ENCODE data around the gene EPN2. TPM values are rescaled to one million over a fixed set of nuclear protein-coding genes. Genes with fewer than 3 reads are reported as not detected.
A peak's percentile ranks its signal among the peaks of the same experiment; 100 is the strongest.
"Not testable (repeated sequence)": the region's sequence is repeated elsewhere in the genome, so short reads cannot be mapped to it uniquely, and the experiment has no call there.

EPN2 gene
- polyA plus RNA-seq, 1 of the 3 experiments (the other 2 are of a cell fraction): 38.9 TPM

GRCh38 chr17:19196382-19197204 is 40.6 kb upstream of the EPN2 start:
- H4K20me1 ChIP-seq (ENCODE audit: insufficient read depth); CTCF ChIA-PET; H3K4me1 ChIP-seq (ENCODE audit: control insufficient read depth in 1 of 2, insufficient read depth in 2 of 2, low read depth in 1 of 2, low read length in 1 of 2); H3K27me3 ChIP-seq (ENCODE audit: insufficient read depth); H3F3A ChIP-seq (replicated peaks; ENCODE audit: insufficient read depth); H3K4me2 ChIP-seq; H3K27ac ChIP-seq (ENCODE audit: low read depth in 2 of 2, low read length in 1 of 2); POLR2A ChIA-PET; H3K9me3 ChIP-seq; H2AFZ ChIP-seq (ENCODE audit: low read depth); H3K9me2 ChIP-seq; H3K36me3 ChIP-seq (replicated peaks in 1 of 2; ENCODE audit: control insufficient read depth in 1 of 2, insufficient read depth in 2 of 2, low read length in 1 of 2); H3K79me2 ChIP-seq (ENCODE audit: insufficient read depth); DNase-seq: not testable (repeated sequence)
- Histone ChIP-seq H3K9ac (peak overlapping the region; percentile 46; the same call in 1 of the 2 replicates), H3K4me3 (ENCODE audit: low read depth in 2 of 2, low read length in 1 of 2) (peak overlapping the region in 1 of 2 experiments; percentile 39; a peak in 2 of 4 replicates)
- 12% methylated on average over 8 of the region's 33 CpGs for WGBS (ENCODE audit: low lambda C conversion rate)

GRCh38 chr17:19202448-19202847 is 34.7 kb upstream of the EPN2 start:
- H3K36me3 ChIP-seq (replicated peaks in 1 of 2; ENCODE audit: control insufficient read depth in 1 of 2, insufficient read depth in 2 of 2, low read length in 1 of 2); CTCF ChIA-PET; POLR2A ChIA-PET; DNase-seq; H3K4me1 ChIP-seq (ENCODE audit: control insufficient read depth in 1 of 2, insufficient read depth in 2 of 2, low read depth in 1 of 2, low read length in 1 of 2); H3F3A ChIP-seq (replicated peaks; ENCODE audit: insufficient read depth); H3K27me3 ChIP-seq (ENCODE audit: insufficient read depth); H3K79me2 ChIP-seq (ENCODE audit: insufficient read depth); H4K20me1 ChIP-seq (ENCODE audit: insufficient read depth); H3K4me3 ChIP-seq (ENCODE audit: low read depth in 2 of 2, low read length in 1 of 2); H3K9me3 ChIP-seq; H2AFZ ChIP-seq (ENCODE audit: low read depth); H3K9ac ChIP-seq; H3K9me2 ChIP-seq; H3K4me2 ChIP-seq; H3K27ac ChIP-seq (ENCODE audit: low read depth in 2 of 2, low read length in 1 of 2): not testable (repeated sequence)
- no CpG with 5 or more reads among the region's 20 CpGs for WGBS (ENCODE audit: low lambda C conversion rate)

GRCh38 chr17:19203429-19203828 is 33.7 kb upstream of the EPN2 start:
- CTCF ChIA-PET; H3K4me2 ChIP-seq; H3K79me2 ChIP-seq (ENCODE audit: insufficient read depth); H3K4me1 ChIP-seq (ENCODE audit: control insufficient read depth in 1 of 2, insufficient read depth in 2 of 2, low read depth in 1 of 2, low read length in 1 of 2); H3K36me3 ChIP-seq (replicated peaks in 1 of 2; ENCODE audit: control insufficient read depth in 1 of 2, insufficient read depth in 2 of 2, low read length in 1 of 2); H3K9ac ChIP-seq; H2AFZ ChIP-seq (ENCODE audit: low read depth); H3K4me3 ChIP-seq (ENCODE audit: low read depth in 2 of 2, low read length in 1 of 2); POLR2A ChIA-PET; H3K27ac ChIP-seq (ENCODE audit: low read depth in 2 of 2, low read length in 1 of 2); H4K20me1 ChIP-seq (ENCODE audit: insufficient read depth); H3K27me3 ChIP-seq (ENCODE audit: insufficient read depth); H3F3A ChIP-seq (replicated peaks; ENCODE audit: insufficient read depth); H3K9me3 ChIP-seq; H3K9me2 ChIP-seq; DNase-seq: not testable (repeated sequence)
- no CpG with 5 or more reads among the region's 3 CpGs for WGBS (ENCODE audit: low lambda C conversion rate)

GRCh38 chr17:19215074-19215860 is 21.9 kb upstream of the EPN2 start:
- H3K9me3 ChIP-seq; H3F3A ChIP-seq (replicated peaks; ENCODE audit: insufficient read depth); H3K4me2 ChIP-seq; POLR2A ChIA-PET; H2AFZ ChIP-seq (ENCODE audit: low read depth); H3K9me2 ChIP-seq; H3K9ac ChIP-seq; CTCF ChIA-PET; H4K20me1 ChIP-seq (ENCODE audit: insufficient read depth); H3K4me3 ChIP-seq (ENCODE audit: low read depth in 2 of 2, low read length in 1 of 2); H3K27me3 ChIP-seq (ENCODE audit: insufficient read depth); DNase-seq; H3K79me2 ChIP-seq (ENCODE audit: insufficient read depth); H3K27ac ChIP-seq (ENCODE audit: low read depth in 2 of 2, low read length in 1 of 2); H3K4me1 ChIP-seq (ENCODE audit: control insufficient read depth in 1 of 2, insufficient read depth in 2 of 2, low read depth in 1 of 2, low read length in 1 of 2); H3K36me3 ChIP-seq (replicated peaks in 1 of 2; ENCODE audit: control insufficient read depth in 1 of 2, insufficient read depth in 2 of 2, low read length in 1 of 2): not testable (repeated sequence)
- WGBS (ENCODE audit: low lambda C conversion rate): no CpG with 5 or more reads among the region's 67 CpGs

GRCh38 chr17:19216148-19216926 is 20.8 kb upstream of the EPN2 start:
- H3K36me3 ChIP-seq (replicated peaks in 1 of 2; ENCODE audit: control insufficient read depth in 1 of 2, insufficient read depth in 2 of 2, low read length in 1 of 2); H3K4me3 ChIP-seq (ENCODE audit: low read depth in 2 of 2, low read length in 1 of 2); H3K27ac ChIP-seq (ENCODE audit: low read depth in 2 of 2, low read length in 1 of 2); H4K20me1 ChIP-seq (ENCODE audit: insufficient read depth); H3K9me2 ChIP-seq; H3K79me2 ChIP-seq (ENCODE audit: insufficient read depth); H3K27me3 ChIP-seq (ENCODE audit: insufficient read depth); H3K9me3 ChIP-seq; CTCF ChIA-PET; H2AFZ ChIP-seq (ENCODE audit: low read depth); H3F3A ChIP-seq (replicated peaks; ENCODE audit: insufficient read depth); POLR2A ChIA-PET; H3K9ac ChIP-seq; H3K4me1 ChIP-seq (ENCODE audit: control insufficient read depth in 1 of 2, insufficient read depth in 2 of 2, low read depth in 1 of 2, low read length in 1 of 2); H3K4me2 ChIP-seq; DNase-seq: not testable (repeated sequence)
- WGBS (ENCODE audit: low lambda C conversion rate): no CpG with 5 or more reads among the region's 13 CpGs

GRCh38 chr17:19218914-19219313 is 18.3 kb upstream of the EPN2 start:
- H2AFZ ChIP-seq (ENCODE audit: low read depth); H4K20me1 ChIP-seq (ENCODE audit: insufficient read depth); H3K4me2 ChIP-seq; CTCF ChIA-PET; H3K27me3 ChIP-seq (ENCODE audit: insufficient read depth); H3K9me2 ChIP-seq; POLR2A ChIA-PET; DNase-seq; H3K36me3 ChIP-seq (replicated peaks in 1 of 2; ENCODE audit: control insufficient read depth in 1 of 2, insufficient read depth in 2 of 2, low read length in 1 of 2); H3K27ac ChIP-seq (ENCODE audit: low read depth in 2 of 2, low read length in 1 of 2); H3K9ac ChIP-seq; H3F3A ChIP-seq (replicated peaks; ENCODE audit: insufficient read depth); H3K79me2 ChIP-seq (ENCODE audit: insufficient read depth); H3K9me3 ChIP-seq; H3K4me1 ChIP-seq (ENCODE audit: control insufficient read depth in 1 of 2, insufficient read depth in 2 of 2, low read depth in 1 of 2, low read length in 1 of 2); H3K4me3 ChIP-seq (ENCODE audit: low read depth in 2 of 2, low read length in 1 of 2): not testable (repeated sequence)
- no CpG with 5 or more reads among the region's 2 CpGs for WGBS (ENCODE audit: low lambda C conversion rate)

All from SK-N-SH (cell line).